ENCODE results near the gene THAP7. TPM values are rescaled to one million over a fixed set of nuclear protein-coding genes. Genes with fewer than 3 reads are reported as not detected.

The THAP7 gene
- total and polyA plus RNA-seq, 9 of the 15 experiments (the other 6 are each of a cell fraction or from before 2014, with no cell fraction given), result 7.9 to 263 (median 84.1) TPM

- TF ChIP-seq PBX2 (CRISPR knock-in tag; IDR thresholded peaks at IDR 0.05; ENCODE audit: low read depth) (no peak), PBX2 (tag; conservative IDR thresholded peaks at IDR 0.05; ENCODE audit: low read depth) (no peak), BRCA1 (IDR thresholded peaks at IDR 0.05) (no peak), BRCA1 (CRISPR knock-in tag; IDR thresholded peaks at IDR 0.05) (0 out of 2 replicates have a peak, but pooled peaks have one; percentile 84), PURB (CRISPR knock-in tag; IDR thresholded peaks at IDR 0.05; ENCODE audit: low read depth) (peak; percentile 16; the same call in 1 of the 2 replicates), KDM5B (IDR thresholded peaks at IDR 0.05; ENCODE audit: insufficient replicate concordance, low read depth, low read length) (peak; percentile 19), ZNF274 (IDR thresholded peaks at IDR 0.05; ENCODE audit: borderline replicate concordance, low read depth, low read length) (no peak), ZNF133 (CRISPR knock-in tag; IDR thresholded peaks at IDR 0.05) (no peak), PHB (CRISPR knock-in tag; IDR thresholded peaks at IDR 0.05) (peak; percentile 17; the same call in 1 of the 2 replicates), RAD21 (CRISPR knock-in tag; conservative IDR thresholded peaks at IDR 0.05 in 1 of 2, IDR thresholded peaks at IDR 0.05 in 1 of 2) (no peak), ZNF23 (CRISPR knock-in tag; IDR thresholded peaks at IDR 0.05) (no peak), HMG20B (CRISPR knock-in tag; IDR thresholded peaks at IDR 0.05) (0 out of 2 replicates have a peak, but pooled peaks have one; percentile 56), TFAM (CRISPR knock-in tag; conservative IDR thresholded peaks at IDR 0.05) (no peak), L3MBTL2 (IDR thresholded peaks at IDR 0.05) (no peak), E2F1 (CRISPR knock-in tag; IDR thresholded peaks at IDR 0.05) (peak; percentile 47; the same call in 1 of the 2 replicates), MEF2D (tag; conservative IDR thresholded peaks at IDR 0.05; ENCODE audit: low read depth) (no peak), HDAC6 (IDR thresholded peaks at IDR 0.05; ENCODE audit: low read depth, low read length) (0 out of 2 replicates have a peak, but pooled peaks have one; percentile 57), THAP12 (CRISPR knock-in tag; IDR thresholded peaks at IDR 0.05) (peak; percentile 24; the same call in 1 of the 2 replicates), KLF10 (CRISPR knock-in tag; IDR thresholded peaks at IDR 0.05) (0 out of 2 replicates have a peak, but pooled peaks have one; percentile 26), TCFL5 (CRISPR knock-in tag; conservative IDR thresholded peaks at IDR 0.05) (no peak), TOE1 (IDR thresholded peaks at IDR 0.05; ENCODE audit: borderline replicate concordance) (no peak), TOE1 (CRISPR knock-in tag; IDR thresholded peaks at IDR 0.05; ENCODE audit: borderline replicate concordance, low read depth) (0 out of 2 replicates have a peak, but pooled peaks have one; percentile 13)
Measured at GRCh38 chr22:21028277-21029251, 26.6 kb upstream of the THAP7 start (continued).
